ENCODE results near the gene CD300LF. TPM values are rescaled to one million over a fixed set of nuclear protein-coding genes. Genes with fewer than 3 reads are reported as not detected.

Gene CD300LF
- total and polyA plus RNA-seq, 9 of the 15 experiments (the other 6 are each of a cell fraction or from before 2014, with no cell fraction given): not detected

GRCh38 chr17:74715144-74715543 is 2.4 kb upstream of the CD300LF start (continued):
- TF ChIP-seq MXD1 (CRISPR knock-in tag; IDR thresholded peaks at IDR 0.05; ENCODE audit: borderline replicate concordance, poor library complexity, severe bottlenecking) (no peak), FIP1L1 (IDR thresholded peaks at IDR 0.05; ENCODE audit: low read depth, low read length, poor library complexity, severe bottlenecking) (no peak), DDX20 (tag; IDR thresholded peaks at IDR 0.05; ENCODE audit: low read depth) (no peak), ETV5 (CRISPR knock-in tag; IDR thresholded peaks at IDR 0.05; ENCODE audit: low read depth) (no peak), ZNF644 (tag; IDR thresholded peaks at IDR 0.05; ENCODE audit: low read depth) (0 out of 2 replicates have a peak, but pooled peaks have one; percentile 42), SNRNP70 (optimal IDR thresholded peaks at IDR 0.05; ENCODE audit: low read depth, low read length) (no peak), E2F1 (CRISPR knock-in tag; IDR thresholded peaks at IDR 0.05) (no peak), KAT8 (IDR thresholded peaks at IDR 0.05; ENCODE audit: low read depth) (no peak), ZNF75A (CRISPR knock-in tag; IDR thresholded peaks at IDR 0.05) (no peak), PHB2 (IDR thresholded peaks at IDR 0.05; ENCODE audit: low read depth) (no peak), FOXP4 (CRISPR knock-in tag; IDR thresholded peaks at IDR 0.05; ENCODE audit: borderline replicate concordance) (no peak), ZNF232 (CRISPR knock-in tag; IDR thresholded peaks at IDR 0.05) (no peak), ZNF583 (CRISPR knock-in tag; IDR thresholded peaks at IDR 0.05) (no peak), TAL1 (IDR thresholded peaks at IDR 0.05) (peak; percentile 47), E2F4 (CRISPR knock-in tag; IDR thresholded peaks at IDR 0.05; ENCODE audit: low read depth) (no peak), STAT5A (IDR thresholded peaks at IDR 0.05; ENCODE audit: borderline replicate concordance, low read length) (peak; percentile 56), SRF (CRISPR knock-in tag; IDR thresholded peaks at IDR 0.05) (no peak), RBM39 (optimal IDR thresholded peaks at IDR 0.05; ENCODE audit: low read depth, low read length) (no peak), CEBPG (CRISPR knock-in tag; IDR thresholded peaks at IDR 0.05) (no peak), CEBPG (tag; conservative IDR thresholded peaks at IDR 0.05 in 1 of 2, IDR thresholded peaks at IDR 0.05 in 1 of 2) (no peak), RBM25 (IDR thresholded peaks at IDR 0.05; ENCODE audit: low read depth, low read length, severe bottlenecking) (no peak), CTBP1 (IDR thresholded peaks at IDR 0.05; ENCODE audit: borderline replicate concordance) (peak; percentile 84)
- TF ChIP-seq, protein P1, sequence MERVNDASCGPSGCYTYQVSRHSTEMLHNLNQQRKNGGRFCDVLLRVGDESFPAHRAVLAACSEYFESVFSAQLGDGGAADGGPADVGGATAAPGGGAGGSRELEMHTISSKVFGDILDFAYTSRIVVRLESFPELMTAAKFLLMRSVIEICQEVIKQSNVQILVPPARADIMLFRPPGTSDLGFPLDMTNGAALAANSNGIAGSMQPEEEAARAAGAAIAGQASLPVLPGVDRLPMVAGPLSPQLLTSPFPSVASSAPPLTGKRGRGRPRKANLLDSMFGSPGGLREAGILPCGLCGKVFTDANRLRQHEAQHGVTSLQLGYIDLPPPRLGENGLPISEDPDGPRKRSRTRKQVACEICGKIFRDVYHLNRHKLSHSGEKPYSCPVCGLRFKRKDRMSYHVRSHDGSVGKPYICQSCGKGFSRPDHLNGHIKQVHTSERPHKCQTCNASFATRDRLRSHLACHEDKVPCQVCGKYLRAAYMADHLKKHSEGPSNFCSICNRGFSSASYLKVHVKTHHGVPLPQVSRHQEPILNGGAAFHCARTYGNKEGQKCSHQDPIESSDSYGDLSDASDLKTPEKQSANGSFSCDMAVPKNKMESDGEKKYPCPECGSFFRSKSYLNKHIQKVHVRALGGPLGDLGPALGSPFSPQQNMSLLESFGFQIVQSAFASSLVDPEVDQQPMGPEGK (CRISPR knock-in tag; IDR thresholded peaks at IDR 0.05; ENCODE audit: borderline replicate concordance): no peak

All from K562 (cell line).